Endothelial cell of umbilical vein (primary cell): ENCODE measurements around the gene CPB2. TPM values are rescaled to one million over a fixed set of nuclear protein-coding genes. Genes with fewer than 3 reads are reported as not detected.

Source experiments
- BruUV-seq: library from RNA; stranded (reverse); fragments of 400-500 nt; replicated peaks from 2 replicates; lab custom pipeline; 2021; lab: Mats Ljungman, UMichigan
- CTCF ChIA-PET: fragments of 300-600, 350-600 bp; sonication (Branson Sonifier 250); formaldehyde crosslinking; loops from one replicate; lab custom pipeline; 2021; ENCODE audit warnings: antibody characterized with exemption, inconsistent platforms; lab: Charles Lee
- POLR2A ChIA-PET: fragments of 300-600, 350-600 bp; sonication (Branson Sonifier 250); formaldehyde crosslinking; loops from one replicate; lab custom pipeline; 2021; ENCODE audit warnings: antibody characterized with exemption, inconsistent platforms; lab: Charles Lee
- DNase-seq: peaks from one replicate; pipeline ENCODE4 v3.0.0-alpha.2; 2011; ENCODE audit warnings: low read depth, low spot score
- FAIRE-seq: peaks from 2 replicates; lab custom pipeline; 2011; peaks lifted over from hg19 to GRCh38; lab: Jason Lieb, UNC
- H2AFZ ChIP-seq: 2 replicates; pipeline ENCODE4 v1.6.0; 2012; ENCODE audit warnings: low read depth, low read length, control low read depth, inconsistent platforms
- H3K27ac ChIP-seq: 2 replicates; pipeline ENCODE4 v1.5.1; 2011; ENCODE audit warnings: low read depth, mild to moderate bottlenecking, control low read depth, low read length, moderate library complexity; ENCODE audit not compliant: insufficient read depth
- H3K27me3 ChIP-seq, 2 experiments: 2 replicates each; pipeline versions ENCODE4 v1.6.0 to v1.6.1; 2011; ENCODE audit warnings: low read length in 2 of 2, mixed read lengths in 1 of 2; ENCODE audit not compliant: control insufficient read depth in 2 of 2, insufficient read depth in 2 of 2
- H3K36me3 ChIP-seq, 2 experiments: 2 replicates in 1 of 2; 3 replicates in 1 of 2; pipeline ENCODE4 v1.5.1; 2011; ENCODE audit warnings: low read length in 2 of 2, mild to moderate bottlenecking in 1 of 2, moderate library complexity in 1 of 2; ENCODE audit not compliant: control insufficient read depth in 2 of 2, insufficient read depth in 2 of 2; ENCODE audit errors: extremely low read depth in 1 of 2
- H3K4me1 ChIP-seq: 3 replicates; pipeline ENCODE4 v1.5.1; 2011; ENCODE audit warnings: mild to moderate bottlenecking, low read length; ENCODE audit not compliant: control insufficient read depth, insufficient read depth; ENCODE audit errors: extremely low read depth
- H3K4me2 ChIP-seq: 2 replicates; pipeline ENCODE4 v1.6.1; 2011; ENCODE audit warnings: low read length, control low read depth, mixed read lengths; ENCODE audit not compliant: insufficient read depth
- H3K4me3 ChIP-seq, 3 experiments: fragments of 200-600 bp in 1 of 3; sonication (generic), shearing (Covaris generic) in 1 of 3; replicated peaks in 1 of 3; 2 replicates each; pipeline ENCODE4 v1.5.1; 2011 to 2016; ENCODE audit warnings: control low read depth in 3 of 3, low read length in 3 of 3, mild to moderate bottlenecking in 2 of 3, inconsistent platforms in 1 of 3, low read depth in 1 of 3, moderate library complexity in 1 of 3; ENCODE audit not compliant: insufficient read depth in 1 of 3
- H3K79me2 ChIP-seq: 2 replicates; pipeline ENCODE4 v1.6.0; 2012; ENCODE audit warnings: low read length, inconsistent platforms; ENCODE audit not compliant: control insufficient read depth, insufficient read depth
- H3K9ac ChIP-seq: replicated peaks from 2 replicates; pipeline ENCODE3; 2011; ENCODE audit warnings: low read length, control low read depth; ENCODE audit not compliant: insufficient read depth; ENCODE audit errors: extremely low read depth
- H3K9me1 ChIP-seq: replicated peaks from 3 replicates; pipeline ENCODE4 v1.6.0; 2011; ENCODE audit warnings: mild to moderate bottlenecking, low read length; ENCODE audit not compliant: control insufficient read depth, insufficient read depth; ENCODE audit errors: extremely low read depth
- H3K9me3 ChIP-seq: replicated peaks from 2 replicates; pipeline ENCODE4 v1.5.1; 2012; ENCODE audit warnings: low read length, inconsistent platforms; ENCODE audit not compliant: control insufficient read depth, insufficient read depth
- H4K20me1 ChIP-seq: replicated peaks from 2 replicates; pipeline ENCODE3; 2011; ENCODE audit warnings: mild to moderate bottlenecking, low read length; ENCODE audit not compliant: control insufficient read depth, insufficient read depth; ENCODE audit errors: extremely low read depth
- CTCF ChIP-seq, 2 donors: IDR thresholded peaks; 1 replicate in 1 of 2; 2 replicates in 1 of 2; pipeline ENCODE4 v1.5.1; 2011; ENCODE audit warnings: low read length in 2 of 2, mild to moderate bottlenecking in 2 of 2, moderate library complexity in 2 of 2, control low read depth in 1 of 2, inconsistent platforms in 1 of 2, low read depth in 1 of 2; ENCODE audit not compliant: insufficient read depth in 1 of 2; ENCODE audit errors: extremely low read depth in 1 of 2
- EZH2 ChIP-seq: IDR thresholded peaks from 2 replicates; pipeline ENCODE4 v1.6.1; 2012; ENCODE audit warnings: borderline replicate concordance, low read depth, mild to moderate bottlenecking, moderate library complexity, low read length, inconsistent platforms; ENCODE audit not compliant: severe bottlenecking
- FOS ChIP-seq: IDR thresholded peaks from 2 replicates; pipeline ENCODE4 v1.6.1; 2011; ENCODE audit warnings: mild to moderate bottlenecking, low read length, moderate library complexity, borderline replicate concordance; ENCODE audit not compliant: insufficient read depth
- GATA2 ChIP-seq: IDR thresholded peaks from 2 replicates; pipeline ENCODE4 v1.7.0; 2011; ENCODE audit warnings: low read depth, mild to moderate bottlenecking, moderate library complexity, mixed read lengths, low read length; ENCODE audit not compliant: insufficient read length, insufficient read depth
- JUN ChIP-seq: IDR thresholded peaks from 2 replicates; pipeline ENCODE4 v1.6.1; 2011; ENCODE audit warnings: borderline replicate concordance, low read depth; ENCODE audit not compliant: insufficient read length, insufficient read depth
- MAX ChIP-seq: IDR thresholded peaks from 2 replicates; pipeline ENCODE4 v1.6.1; 2011; ENCODE audit not compliant: insufficient read depth, insufficient read length
- MYC ChIP-seq: IDR thresholded peaks from one replicate; pipeline ENCODE4 v1.6.1; 2011; ENCODE audit warnings: mild to moderate bottlenecking, low read depth, low read length
- POLR2A ChIP-seq: IDR thresholded peaks from 2 replicates; pipeline ENCODE4 v1.6.1; 2012; ENCODE audit warnings: low read depth, mild to moderate bottlenecking, control low read depth, low read length
- POLR2AphosphoS5 ChIP-seq: IDR thresholded peaks from 2 replicates; pipeline ENCODE4 v1.6.1; 2012; ENCODE audit warnings: low read depth, mild to moderate bottlenecking, control low read depth, low read length, moderate library complexity; ENCODE audit not compliant: insufficient read depth
- dilution Hi-C: fragments of 300-500 bp; cut with MboI; formaldehyde crosslinking; loops from one replicate; pipeline ENCODE4 v1.15.0; 2019; ENCODE audit warnings: low sequenced_read_pairs; ENCODE audit not compliant: extremely low pct_ligation_motif_present
- intact Hi-C: fragments of 100-400 bp; cut with micrococcal nuclease; formaldehyde crosslinking; loops from one replicate; pipeline ENCODE4 v1.10.0; 2022
- polyA plus RNA-seq, 4 experiments: library from polyadenylated mRNA; depleted of rRNA in 3 of 4; stranded (reverse) in 3 of 4; unstranded in 1 of 4; fragments of >200 nt; gene quantifications; 2 replicates each; pipeline versions ENCODE4 v1.2.1 to v1.2.3, GENCODE V29; 2011 to 2012; ENCODE audit warnings: missing spikeins in 1 of 4
- total RNA-seq: library from RNA; stranded (reverse); gene quantifications from 2 replicates; pipeline ENCODE4 v1.2.3, GENCODE V29; 2021

The CPB2 gene
- total and polyA plus RNA-seq, 2 donors (not counting 3 experiments of a cell fraction or from before 2014, with no cell fraction given), result not detected

DNA sequence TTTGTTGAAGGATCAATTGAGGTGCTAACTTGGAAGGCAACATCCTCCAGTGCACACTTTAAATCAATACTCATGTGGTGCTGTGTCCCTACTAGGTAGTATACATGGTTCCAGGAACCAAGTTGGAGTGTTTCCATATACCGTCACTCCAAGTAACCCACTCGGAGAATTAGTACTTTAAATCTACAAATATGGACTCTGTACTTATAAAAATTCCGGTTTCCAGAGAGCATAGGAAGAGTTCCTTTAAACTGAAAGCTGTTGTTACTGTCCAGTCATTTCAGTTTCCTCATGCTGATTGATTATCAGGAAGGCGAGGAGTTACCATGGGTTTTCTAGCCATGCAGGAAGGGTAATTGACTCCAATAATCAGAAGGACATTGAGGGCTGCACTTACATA is 7.2 kb downstream of the CPB2 start:
- peaks cover 10 to 11% of the 10 kb centered on the region in 2 experiments for H3K27me3 ChIP-seq
- dilution Hi-C loops, result no loop called here
- no peaks in the 10 kb centered on the region for H4K20me1 ChIP-seq
- H3K79me2 ChIP-seq, result no peaks in the 10 kb centered on the region
- H3K36me3 ChIP-seq, result no peaks in the 10 kb centered on the region
- no peak for FAIRE-seq
- no peak overlapping the region for H2AFZ ChIP-seq
- no peaks in the 10 kb centered on the region for H3K9me1 ChIP-seq
- no peak overlapping the region for H3K4me3 ChIP-seq
- no peaks in the 10 kb centered on the region for H3K4me1 ChIP-seq
- CTCF ChIA-PET, result no interaction called here
- no peak overlapping the region for H3K27ac ChIP-seq
- BruUV-seq, result no TSS peak
- intact Hi-C loops, result no loop called here
- no peaks in the 10 kb centered on the region for H3K9me3 ChIP-seq
- no peak overlapping the region for H3K9ac ChIP-seq
- no peak for TF ChIP-seq FOS
- no peak for TF ChIP-seq JUN
- TF ChIP-seq POLR2AphosphoS5, result no peak
- TF ChIP-seq GATA2, result no peak
- no peak for TF ChIP-seq MAX
- TF ChIP-seq MYC, result no peak
- TF ChIP-seq CTCF (IDR thresholded peaks at IDR 0.05; ENCODE audit: extremely low read depth in 1 of 2, insufficient read depth in 1 of 2, low read depth in 1 of 2, low read length in 2 of 2), result no peak
- no peak for TF ChIP-seq POLR2A
- TF ChIP-seq EZH2, result no peak
- no peak overlapping the region for H3K4me2 ChIP-seq
- DNase-seq, result no peak
- POLR2A ChIA-PET, result no interaction called here
